HG02763 (cell line): ENCODE data around the gene MPHOSPH9.

ENCODE experiments used
- ATAC-seq: cut with Tn5 transposase; IDR thresholded peaks from one replicate; pipeline ENCODE4 v1.9.1; 2021; ENCODE audit warnings: mild to moderate bottlenecking, moderate library complexity; ENCODE audit not compliant: unreplicated experiment

The MPHOSPH9 gene

GRCh38 chr12:123232807-123233504 is at the start of gene MPHOSPH9, which contains the start of gene MTRFR:
MPHOSPH9 (minus strand) TSS chr12:123233141; CDS start chr12:123230364, 2,777 bp downstream.
MTRFR (plus strand) TSS chr12:123233436; CDS start chr12:123253675, 20,239 bp downstream.
- ATAC-seq, result peak; percentile 79

- no peak for ATAC-seq
Measured at GRCh38 chr12:123282111-123282510, 49.2 kb upstream of the MPHOSPH9 start.

DNA sequence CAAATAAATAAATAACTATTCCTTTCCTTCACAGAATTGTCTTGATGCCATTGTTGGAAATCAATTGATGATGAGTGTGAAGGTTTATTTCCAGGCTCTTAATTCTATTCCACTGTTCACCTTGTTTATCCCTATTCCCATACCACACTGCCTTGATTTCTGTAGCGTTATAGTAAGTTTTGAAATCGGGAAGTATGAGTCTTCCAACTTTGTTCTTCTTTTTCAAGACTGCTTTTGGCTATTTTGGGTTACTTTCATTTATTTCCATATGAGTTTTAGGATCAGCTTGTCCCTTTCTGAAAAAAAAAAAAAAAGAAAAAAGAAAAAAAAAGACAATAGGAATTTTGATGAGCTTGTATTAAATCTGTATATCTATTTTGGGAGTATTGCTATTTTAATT is 48.0 kb upstream of the MPHOSPH9 start:
- ATAC-seq, result no peak

DNA sequence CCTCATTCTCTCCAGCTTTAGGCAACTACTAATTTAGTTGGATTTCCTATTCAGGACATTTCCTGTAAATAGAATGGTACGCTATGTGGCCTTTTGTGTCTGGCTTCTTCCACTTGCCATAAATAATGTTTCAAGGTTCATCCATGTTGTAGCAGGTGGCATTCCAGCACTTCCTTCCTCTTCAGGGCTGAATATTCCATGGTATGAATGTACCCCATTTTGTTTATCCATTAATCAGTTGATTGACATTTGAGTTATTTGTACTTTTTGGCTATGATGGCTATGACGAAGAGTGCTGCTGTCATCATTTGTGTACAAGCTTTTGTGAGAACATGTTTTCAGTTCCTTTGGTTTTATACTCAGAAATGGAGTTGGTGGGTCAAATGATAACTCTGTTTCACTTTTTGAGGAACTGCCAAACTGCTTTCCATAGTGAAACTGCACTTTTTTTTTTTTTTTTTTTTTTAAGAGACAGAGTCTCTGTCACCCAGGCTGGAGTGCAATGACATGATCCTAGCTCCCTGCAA is 45.2 kb upstream of the MPHOSPH9 start:
- no peak for ATAC-seq

- ATAC-seq, result no peak
Measured at GRCh38 chr12:123273166-123273565, 40.2 kb upstream of the MPHOSPH9 start.

DNA sequence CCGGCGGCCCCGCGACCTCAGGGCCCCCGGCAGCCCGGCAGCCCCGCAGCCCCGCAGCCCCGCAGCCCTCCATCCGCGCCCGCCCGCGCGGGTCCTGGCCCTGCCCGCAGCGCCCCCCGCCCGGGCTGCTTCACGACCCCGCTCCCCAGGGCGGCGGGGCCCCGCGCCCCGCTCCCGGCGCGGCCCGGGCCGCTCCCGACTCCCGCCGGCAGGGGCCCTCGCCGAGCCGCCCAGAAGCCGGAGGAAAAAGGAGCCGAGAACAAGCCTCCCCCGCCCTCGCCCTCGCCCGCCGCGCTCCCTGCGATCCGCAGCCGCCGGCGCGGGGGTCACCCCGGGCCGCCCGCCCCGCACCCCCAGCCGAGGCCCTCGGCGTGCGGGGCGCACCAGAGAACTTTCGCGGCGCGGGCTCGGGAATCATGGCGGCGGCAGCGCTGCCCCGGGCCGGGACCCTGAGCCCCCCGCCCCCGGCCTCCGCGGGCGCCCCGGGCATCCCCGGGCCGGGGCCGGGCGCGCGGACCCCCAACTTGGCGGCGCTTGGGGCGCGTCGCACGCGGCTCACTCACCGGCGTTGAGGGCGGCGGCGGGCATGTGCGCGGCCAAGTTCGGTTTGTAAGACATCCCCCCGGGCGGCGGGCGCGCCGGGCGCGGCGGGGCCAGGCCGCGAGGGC is 38.2 kb upstream of the MPHOSPH9 start:
- ATAC-seq, result peak; percentile 53

- ATAC-seq, result no peak
Measured at GRCh38 chr12:123270214-123271000, 37.5 kb upstream of the MPHOSPH9 start.

DNA sequence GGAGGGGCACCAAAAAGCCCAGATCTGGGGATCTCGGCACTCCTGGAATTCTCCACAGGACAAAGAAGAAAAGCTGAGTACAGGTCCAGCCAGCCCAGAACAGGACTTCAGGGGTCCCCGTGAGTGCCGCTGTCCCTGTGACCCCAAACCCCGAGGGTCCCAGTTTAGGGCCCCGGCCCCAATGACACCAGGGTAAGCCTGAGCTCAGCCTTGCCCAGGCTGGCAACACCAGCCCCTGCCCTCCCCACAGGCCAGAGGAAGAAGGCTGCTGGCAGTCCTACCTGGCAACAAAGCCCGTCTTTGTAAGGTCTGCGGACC is 36.9 kb upstream of the MPHOSPH9 start:
- ATAC-seq, result no peak

DNA sequence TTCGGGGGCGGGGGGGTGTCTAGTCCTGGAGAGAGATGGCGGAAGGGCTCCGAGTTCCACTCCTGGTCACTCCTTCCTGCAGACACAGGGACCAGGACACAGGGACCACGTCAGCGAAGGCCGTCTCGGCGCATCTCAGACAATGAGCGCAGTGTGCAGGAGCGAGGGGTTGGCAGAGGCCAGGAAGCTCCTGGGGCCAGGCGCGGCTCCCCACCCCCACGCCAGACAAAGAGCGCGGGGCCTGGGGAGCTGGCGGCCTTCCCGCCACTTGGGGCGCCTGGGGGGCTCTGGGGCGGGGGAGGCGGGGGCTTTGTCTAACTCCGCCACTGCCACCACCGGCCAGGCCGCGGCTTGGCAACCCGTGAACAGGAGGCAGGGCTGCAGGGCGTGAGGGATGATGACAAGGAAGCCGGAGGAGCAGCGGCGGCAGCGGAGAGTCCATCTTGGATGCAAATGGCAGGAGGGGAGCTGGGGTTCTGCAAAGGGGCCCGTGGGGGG is 36.5 kb upstream of the MPHOSPH9 start:
- ATAC-seq, result no peak

DNA sequence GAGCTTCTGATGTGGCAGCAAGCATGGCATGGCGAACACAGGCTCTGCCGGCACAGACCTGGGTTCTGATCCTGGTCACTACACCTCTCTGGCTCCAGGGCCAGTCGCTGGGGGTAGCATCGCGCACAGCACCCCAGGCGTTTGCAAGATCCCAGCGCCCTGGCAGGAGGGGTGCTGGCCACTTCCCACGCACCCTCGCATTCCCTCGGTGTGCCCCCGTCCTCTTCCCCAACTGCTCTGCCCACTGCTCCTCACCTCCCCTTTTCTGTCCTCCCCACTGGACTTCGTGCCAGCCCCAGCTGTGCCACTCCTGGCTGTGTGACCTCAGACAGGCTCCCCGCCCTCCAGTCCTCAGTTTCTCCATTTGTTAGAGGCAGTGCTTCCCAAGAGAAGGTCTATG is 35.9 kb upstream of the MPHOSPH9 start:
- ATAC-seq, result no peak

DNA sequence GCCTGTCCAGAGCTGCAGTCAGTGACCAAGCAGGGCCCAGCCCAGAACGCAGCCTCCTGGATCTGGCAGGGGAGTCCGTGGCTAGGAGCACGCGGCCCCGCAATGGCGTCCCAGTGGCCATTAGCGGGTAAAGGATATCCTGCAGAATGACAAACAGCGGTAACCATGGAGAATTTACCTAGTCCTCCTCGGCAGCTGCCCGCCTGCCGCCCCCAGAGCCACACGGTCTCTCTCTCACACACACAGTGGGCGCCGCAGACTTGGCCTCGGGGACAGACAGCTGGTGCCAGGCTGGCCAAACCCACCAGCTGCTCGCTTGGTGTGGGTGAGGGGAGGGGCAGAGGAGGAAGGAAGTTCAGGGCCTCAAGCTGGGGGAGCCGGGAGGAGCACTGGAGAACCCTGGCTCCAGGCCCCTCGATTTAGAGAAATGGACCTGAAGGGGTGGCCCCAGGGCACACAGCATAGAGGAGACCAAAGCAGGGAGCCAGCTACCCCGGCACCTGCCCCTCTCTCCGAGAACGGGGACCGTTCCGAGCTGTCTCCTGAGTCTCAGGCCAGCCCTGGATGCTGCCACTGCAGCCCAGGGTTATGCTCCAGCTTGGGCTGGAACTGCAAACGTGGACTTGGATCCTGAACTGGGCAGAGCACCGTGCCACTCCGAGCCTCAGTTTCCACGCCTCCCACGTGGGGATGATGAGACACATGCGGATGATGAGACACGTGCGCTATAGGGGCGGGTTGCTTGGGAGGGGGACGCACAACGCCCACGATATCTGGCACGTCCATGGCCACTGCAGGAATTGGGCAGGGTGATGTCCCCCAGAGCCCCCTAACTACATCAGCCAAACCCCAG is 35.3 kb upstream of the MPHOSPH9 start:
- no peak for ATAC-seq

DNA sequence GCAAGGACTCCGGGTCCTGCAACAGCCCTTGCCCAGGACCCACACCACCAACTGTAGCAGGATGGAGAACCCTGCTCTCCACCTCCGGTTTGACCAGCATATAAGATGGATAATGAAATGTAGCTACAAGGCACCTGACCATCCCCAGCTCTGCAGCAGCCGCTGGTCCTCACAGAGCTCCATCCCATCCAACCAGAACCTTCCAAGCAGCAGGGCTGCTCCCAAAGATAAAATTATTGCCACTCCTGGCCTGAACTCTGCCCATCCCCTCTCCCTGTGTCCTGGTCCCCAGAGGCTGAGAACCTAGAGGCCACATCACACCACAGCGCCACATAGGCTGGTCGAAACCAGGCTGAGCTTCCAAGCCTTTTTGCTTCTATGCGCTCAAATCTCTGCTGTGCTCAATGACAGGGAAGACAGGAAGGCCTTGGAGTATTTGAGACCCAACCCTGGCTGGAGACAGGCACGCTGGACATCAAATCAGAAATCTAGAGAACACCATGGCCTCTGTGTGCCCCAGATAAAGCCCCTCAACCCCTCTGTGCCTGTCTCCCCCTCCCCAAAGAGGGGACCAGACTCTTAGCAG is 34.5 kb upstream of the MPHOSPH9 start:
- ATAC-seq, result no peak

- ATAC-seq, result no peak
Measured at GRCh38 chr12:123266679-123267277, 33.8 kb upstream of the MPHOSPH9 start.

GRCh38 chr12:123265851-123266678 is 33.1 kb upstream of the MPHOSPH9 start:
- no peak for ATAC-seq

DNA sequence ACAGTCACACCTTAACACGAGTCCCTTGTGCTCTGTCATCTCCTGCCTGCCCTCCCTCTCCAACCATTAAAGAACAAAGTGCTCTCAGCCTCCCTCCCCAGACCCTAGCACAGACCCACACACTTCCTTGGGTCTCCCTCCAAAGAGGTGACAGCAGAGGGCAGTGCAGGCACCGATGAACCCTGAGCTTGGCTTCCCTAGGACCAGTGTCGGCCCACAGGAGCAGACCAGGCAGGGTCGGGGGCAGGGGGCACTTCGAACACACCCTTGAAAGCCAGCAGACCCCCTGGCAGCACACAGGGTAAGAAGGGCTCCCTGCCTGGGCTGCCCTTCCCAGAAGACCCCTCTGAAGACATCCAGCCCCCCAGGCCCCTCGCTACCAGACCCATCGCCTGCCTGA is 31.7 kb upstream of the MPHOSPH9 start:
- ATAC-seq, result no peak

DNA sequence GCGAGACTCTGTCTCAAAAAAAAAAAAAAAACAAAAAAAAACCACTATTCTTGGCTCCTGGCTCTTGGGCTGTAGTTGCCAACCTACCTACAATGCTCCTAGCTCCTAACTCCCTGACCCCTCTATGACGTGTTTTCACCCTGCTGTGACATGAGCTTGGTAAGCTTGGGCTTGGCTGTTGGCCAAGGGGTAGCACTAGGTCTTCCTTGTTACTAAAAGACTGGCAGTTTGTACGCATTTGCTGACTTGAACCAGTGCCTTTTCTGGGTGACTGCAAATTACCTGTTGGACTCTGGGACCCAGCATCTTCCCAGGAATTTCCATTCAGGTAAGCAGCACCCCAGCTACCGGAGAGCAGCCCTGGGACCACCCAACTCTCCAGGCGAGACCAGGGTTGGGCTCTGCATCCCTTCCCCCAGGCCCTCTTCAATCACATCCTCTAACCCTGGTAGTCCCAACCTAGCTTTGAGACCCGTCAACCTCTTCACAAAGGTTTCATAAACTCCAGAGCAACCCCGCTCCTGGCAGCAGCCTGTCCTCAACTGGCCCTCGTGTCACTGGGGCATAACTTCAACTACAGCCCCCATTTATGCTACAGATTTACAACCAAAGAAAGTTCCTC is 30.4 kb upstream of the MPHOSPH9 start:
- no peak for ATAC-seq

- ATAC-seq, result no peak
Measured at GRCh38 chr12:123261196-123261595, 28.3 kb upstream of the MPHOSPH9 start.

GRCh38 chr12:123260081-123260480 is 27.1 kb upstream of the MPHOSPH9 start:
- no peak for ATAC-seq
